GM12892 (cell line): ENCODE results near the gene DEPP1.

Experiments used
- POLR2A ChIP-seq: IDR thresholded peaks from 2 replicates; pipeline ENCODE4 v1.6.1; 2011; ENCODE audit warnings: low read depth, low read length, control low read depth
- POLR2AphosphoS5 ChIP-seq: IDR thresholded peaks from 2 replicates; pipeline ENCODE4 v1.6.1; 2011; ENCODE audit warnings: low read depth, low read length, control low read depth
- TAF1 ChIP-seq: IDR thresholded peaks from 2 replicates; pipeline ENCODE4 v1.6.1; 2011; ENCODE audit warnings: low read depth, mild to moderate bottlenecking, control low read depth, low read length, borderline replicate concordance

GRCh38 chr10:44931621-44932516, 46.7 kb downstream of the DEPP1 start:
- no peak for TF ChIP-seq POLR2A
- TF ChIP-seq POLR2AphosphoS5 = no peak
- TF ChIP-seq TAF1 = no peak
